ENCODE results near the gene CRYBG1.

DNA sequence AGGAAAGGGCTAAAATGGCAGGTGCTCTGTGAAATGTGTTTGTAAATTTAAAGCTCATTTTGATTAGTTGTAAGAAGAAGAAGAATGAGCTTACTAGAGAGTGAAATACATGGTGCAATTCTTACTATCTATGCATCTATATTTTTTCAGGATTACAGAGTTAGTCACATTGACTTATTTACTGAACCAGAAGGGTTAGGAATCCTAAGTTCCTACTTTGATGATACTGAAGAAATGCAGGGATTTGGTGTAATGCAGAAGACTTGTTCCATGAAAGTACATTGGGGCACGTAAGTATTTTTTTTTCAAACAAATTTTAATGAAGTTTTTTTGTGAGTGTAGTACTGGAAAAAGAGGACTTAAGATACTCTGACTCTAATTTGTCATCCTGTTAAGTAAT lies 169.5 kb downstream of the CRYBG1 start:
- TF ChIP-seq, protein P1, sequence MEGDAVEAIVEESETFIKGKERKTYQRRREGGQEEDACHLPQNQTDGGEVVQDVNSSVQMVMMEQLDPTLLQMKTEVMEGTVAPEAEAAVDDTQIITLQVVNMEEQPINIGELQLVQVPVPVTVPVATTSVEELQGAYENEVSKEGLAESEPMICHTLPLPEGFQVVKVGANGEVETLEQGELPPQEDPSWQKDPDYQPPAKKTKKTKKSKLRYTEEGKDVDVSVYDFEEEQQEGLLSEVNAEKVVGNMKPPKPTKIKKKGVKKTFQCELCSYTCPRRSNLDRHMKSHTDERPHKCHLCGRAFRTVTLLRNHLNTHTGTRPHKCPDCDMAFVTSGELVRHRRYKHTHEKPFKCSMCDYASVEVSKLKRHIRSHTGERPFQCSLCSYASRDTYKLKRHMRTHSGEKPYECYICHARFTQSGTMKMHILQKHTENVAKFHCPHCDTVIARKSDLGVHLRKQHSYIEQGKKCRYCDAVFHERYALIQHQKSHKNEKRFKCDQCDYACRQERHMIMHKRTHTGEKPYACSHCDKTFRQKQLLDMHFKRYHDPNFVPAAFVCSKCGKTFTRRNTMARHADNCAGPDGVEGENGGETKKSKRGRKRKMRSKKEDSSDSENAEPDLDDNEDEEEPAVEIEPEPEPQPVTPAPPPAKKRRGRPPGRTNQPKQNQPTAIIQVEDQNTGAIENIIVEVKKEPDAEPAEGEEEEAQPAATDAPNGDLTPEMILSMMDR (IDR thresholded peaks at IDR 0.05; ENCODE audit: poor library complexity): no peak
- TF ChIP-seq EZH2 (IDR thresholded peaks at IDR 0.05; ENCODE audit: borderline replicate concordance): no peak
- no peak for TF ChIP-seq EZH2phosphoT487 (IDR thresholded peaks at IDR 0.05; ENCODE audit: low read depth, severe bottlenecking, unreplicated experiment)
